Mucosa of descending colon (tissue), 3 donors: ENCODE data around the gene GALNT12. TPM values are rescaled to one million over a fixed set of nuclear protein-coding genes. Genes with fewer than 3 reads are reported as not detected.

ENCODE experiments used
- ATAC-seq: fragments of 200-7000 bp; cut with Tn5 transposase; one replicate; pipeline ENCODE4 v1.9.1; 2020; ENCODE audit warnings: mild to moderate bottlenecking, moderate library complexity
- DNase-seq, 3 donors: peaks; one replicate each; pipeline ENCODE4 v3.0.0-alpha.2; 2020
- H3K36me3 ChIP-seq: fragments of 200-600 bp; one replicate; pipeline ENCODE4 v1.8.0; 2021; ENCODE audit warnings: low read depth, mild to moderate bottlenecking
- H3K4me1 ChIP-seq: fragments of 200-600 bp; one replicate; pipeline ENCODE4 v1.8.0; 2021; ENCODE audit warnings: low read depth, mild to moderate bottlenecking
- H3K4me3 ChIP-seq: fragments of 200-600 bp; one replicate; pipeline ENCODE4 v1.8.0; 2021; ENCODE audit warnings: mild to moderate bottlenecking
- H3K9me3 ChIP-seq: fragments of 200-600 bp; one replicate; pipeline ENCODE4 v1.8.0; 2021; ENCODE audit warnings: mild to moderate bottlenecking
- CTCF ChIP-seq: fragments of 200-600 bp; IDR thresholded peaks from one replicate; pipeline ENCODE4 v1.8.0; 2022; ENCODE audit warnings: antibody characterized with exemption, mild to moderate bottlenecking
- intact Hi-C, 2 donors: fragments of 100-400 bp; cut with DNase I in 1 of 2; cut with micrococcal nuclease in 1 of 2; formaldehyde crosslinking; loops; one replicate each; pipeline versions ENCODE4 v1.11.0 to v1.11.1; 2022; cut with DNase I, micrococcal nuclease
- total RNA-seq, 3 donors: library from RNA; stranded (reverse); fragmentation: NEBNext Ultra II Directional in 2 of 3; extraction: Animal tissue kit (Norgen Biotek cat#: 25700) in 2 of 3; gene quantifications; one replicate each; pipeline versions ENCODE4 v1.2.1 to v1.2.4, GENCODE V29; 2021 to 2023
- donor health status: DM: no; HTN: no; CAD: no; lungs with moderate emphysema.
- donor health status: DM: no; HTN: no; CAD: no.
- donor health status: DM: no; HTN: yes; CAD: no.

The GALNT12 gene
- total RNA-seq, 3 donors from 2014 or later = 54.6 to 139 (median 121) TPM

- H3K9me3 ChIP-seq = no peaks in the 10 kb centered on the region
- no peak for TF ChIP-seq CTCF
- no peaks in the 10 kb centered on the region for H3K36me3 ChIP-seq
- intact Hi-C loops = no loop called here
- DNase-seq (peak in 1 of 3 donors; percentile 43), ATAC-seq (no peak)
- H3K4me3 ChIP-seq = no peak overlapping the region
- H3K4me1 ChIP-seq = no peaks in the 10 kb centered on the region
Observed at GRCh38 chr9:98899408-98900056, 92.1 kb downstream of the GALNT12 start.

Other genes starting within 250 kb of the GALNT12 start
- under 1 TPM in 1 of 3 donors, not detected in 2; 0.35 TPM for gene GABBR2, start 98.7 kb upstream of the GALNT12 start, total RNA-seq
- gene ANKS6, start 11.1 kb upstream of the GALNT12 start, total RNA-seq = 10 to 100 TPM; 16.6 to 23.4 (median 22.4) TPM
- gene COL15A1, start 136.2 kb downstream of the GALNT12 start, total RNA-seq = 10 to 100 TPM in 2 of 3 donors, 1 to 10 TPM in 1; 4.2 to 43.4 (median 11.2) TPM